Measurements from ENCODE around the gene MAD1L1.

MAD1L1 gene

DNA sequence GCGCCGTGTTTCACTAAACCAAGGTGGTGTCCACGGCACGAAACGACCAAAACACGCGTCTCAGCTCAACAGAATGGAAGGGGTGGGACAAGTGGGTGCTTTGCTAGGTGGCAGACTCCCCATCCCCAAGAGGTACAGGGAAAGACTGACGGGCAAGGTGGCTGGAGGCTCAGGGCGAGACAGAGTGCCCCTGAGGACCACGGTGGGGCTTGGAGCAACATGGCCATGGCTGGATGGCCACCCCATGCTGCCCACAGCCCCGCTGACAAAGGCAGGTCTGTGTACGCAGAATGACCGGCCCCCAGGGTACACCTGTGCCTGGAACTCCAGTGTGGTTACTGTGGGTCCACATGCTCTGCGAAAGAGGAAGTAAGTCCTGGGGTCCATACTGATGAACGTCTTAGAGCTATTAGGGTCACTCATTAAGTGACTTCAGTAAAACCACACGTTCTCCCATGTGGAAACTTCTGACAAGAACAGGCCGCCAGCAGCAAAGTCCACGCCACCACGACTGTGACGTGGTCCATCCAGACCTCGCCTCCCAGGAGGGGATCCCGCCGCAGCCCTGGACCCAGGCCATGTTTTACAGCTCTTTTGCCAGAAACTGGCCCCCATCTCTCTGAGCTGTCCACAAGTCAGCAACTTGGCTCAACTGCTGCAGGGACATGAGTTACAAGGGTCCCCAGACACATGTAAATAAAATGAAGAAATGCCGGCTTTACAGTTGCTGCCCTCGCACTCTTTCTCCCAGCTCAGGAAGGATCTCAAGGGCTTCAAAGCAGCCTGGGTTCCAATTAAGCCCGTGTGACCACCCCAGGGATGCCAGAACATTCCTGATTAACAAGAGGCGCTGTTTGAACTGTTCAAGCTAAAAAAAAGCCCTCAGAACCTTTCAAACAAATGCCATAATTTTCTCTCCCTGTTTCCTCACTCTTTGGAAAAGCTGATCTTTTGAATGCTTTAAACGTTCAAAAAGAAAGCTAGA is 66.8 kb downstream of the MAD1L1 start:
- Histone ChIP-seq H3K9me3 (ENCODE audit: insufficient read depth, low read length, severe bottlenecking) (no peaks in the 10 kb centered on the region), H2AFZ (ENCODE audit: low read depth, low read length) (no peak overlapping the region), H3K36me3 (ENCODE audit: insufficient read depth, low read length) (peaks cover 27% of the 10 kb centered on the region), H3K4me1 (ENCODE audit: insufficient read depth, low read length) (no peaks in the 10 kb centered on the region), H3K27me3 (ENCODE audit: insufficient read depth, low read length, poor library complexity) (no peaks in the 10 kb centered on the region), H3K79me2 (ENCODE audit: insufficient read depth, low read length) (0 out of 2 replicates have a peak, but pooled peaks cover 3% of the 10 kb centered on the region), H3K4me3 (ENCODE audit: low read depth in 1 of 2, low read length in 2 of 2) (no peak overlapping the region), H3K27ac (ENCODE audit: low read length) (no peak overlapping the region), H3K4me2 (ENCODE audit: insufficient read depth, low read length) (no peak overlapping the region), H4K20me1 (ENCODE audit: insufficient read depth, low read length) (peaks cover 17% of the 10 kb centered on the region), H3K9ac (ENCODE audit: low read depth, low read length) (no peak overlapping the region)
- ATAC-seq (ENCODE audit: insufficient read depth, low read depth): no peak
- no peak for TF ChIP-seq EZH2 (IDR thresholded peaks at IDR 0.05; ENCODE audit: borderline replicate concordance, low read depth, low read length, severe bottlenecking)
- TF ChIP-seq, protein P1, sequence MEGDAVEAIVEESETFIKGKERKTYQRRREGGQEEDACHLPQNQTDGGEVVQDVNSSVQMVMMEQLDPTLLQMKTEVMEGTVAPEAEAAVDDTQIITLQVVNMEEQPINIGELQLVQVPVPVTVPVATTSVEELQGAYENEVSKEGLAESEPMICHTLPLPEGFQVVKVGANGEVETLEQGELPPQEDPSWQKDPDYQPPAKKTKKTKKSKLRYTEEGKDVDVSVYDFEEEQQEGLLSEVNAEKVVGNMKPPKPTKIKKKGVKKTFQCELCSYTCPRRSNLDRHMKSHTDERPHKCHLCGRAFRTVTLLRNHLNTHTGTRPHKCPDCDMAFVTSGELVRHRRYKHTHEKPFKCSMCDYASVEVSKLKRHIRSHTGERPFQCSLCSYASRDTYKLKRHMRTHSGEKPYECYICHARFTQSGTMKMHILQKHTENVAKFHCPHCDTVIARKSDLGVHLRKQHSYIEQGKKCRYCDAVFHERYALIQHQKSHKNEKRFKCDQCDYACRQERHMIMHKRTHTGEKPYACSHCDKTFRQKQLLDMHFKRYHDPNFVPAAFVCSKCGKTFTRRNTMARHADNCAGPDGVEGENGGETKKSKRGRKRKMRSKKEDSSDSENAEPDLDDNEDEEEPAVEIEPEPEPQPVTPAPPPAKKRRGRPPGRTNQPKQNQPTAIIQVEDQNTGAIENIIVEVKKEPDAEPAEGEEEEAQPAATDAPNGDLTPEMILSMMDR (IDR thresholded peaks at IDR 0.05; ENCODE audit: borderline replicate concordance, extremely low read depth, low read length, poor library complexity, severe bottlenecking): no peak
- no peak for DNase-seq

DNA sequence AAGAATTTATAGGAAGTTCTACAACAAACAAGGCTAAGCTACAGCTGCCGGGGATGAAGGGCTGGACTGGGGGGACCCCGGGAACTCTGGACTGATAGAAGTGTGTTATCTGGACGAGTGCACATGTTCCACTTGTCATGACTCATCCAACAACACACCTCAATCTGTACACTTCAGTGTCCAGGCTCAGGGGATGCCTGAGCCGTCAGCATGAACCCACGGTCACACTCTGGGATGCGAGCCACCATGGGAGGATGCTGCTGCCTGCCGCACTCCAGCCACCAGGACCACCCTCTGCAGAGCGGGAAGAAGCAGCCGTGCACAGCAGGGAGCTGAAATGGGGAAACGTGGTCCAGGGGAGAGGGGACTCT is 67.5 kb downstream of the MAD1L1 start:
- no peak for TF ChIP-seq EZH2 (IDR thresholded peaks at IDR 0.05; ENCODE audit: borderline replicate concordance, low read depth, low read length, severe bottlenecking)
- TF ChIP-seq, protein P1 (IDR thresholded peaks at IDR 0.05; ENCODE audit: borderline replicate concordance, extremely low read depth, low read length, poor library complexity, severe bottlenecking): no peak
- no peaks in the 10 kb centered on the region for H3K27me3 ChIP-seq (ENCODE audit: insufficient read depth, low read length, poor library complexity)
- DNase-seq (no peak), ATAC-seq (ENCODE audit: insufficient read depth, low read depth) (no peak)
- no peak overlapping the region for H3K4me2 ChIP-seq (ENCODE audit: insufficient read depth, low read length)
- H4K20me1 ChIP-seq (ENCODE audit: insufficient read depth, low read length): peaks cover 13% of the 10 kb centered on the region
- no peaks in the 10 kb centered on the region for H3K9me3 ChIP-seq (ENCODE audit: insufficient read depth, low read length, severe bottlenecking)
- no peak overlapping the region for H3K27ac ChIP-seq (ENCODE audit: low read length)
- H3K4me3 ChIP-seq (ENCODE audit: low read depth in 1 of 2, low read length in 2 of 2): no peak overlapping the region
- no peak overlapping the region for H2AFZ ChIP-seq (ENCODE audit: low read depth, low read length)
- peaks cover 24% of the 10 kb centered on the region for H3K36me3 ChIP-seq (ENCODE audit: insufficient read depth, low read length)
- no peaks in the 10 kb centered on the region for H3K4me1 ChIP-seq (ENCODE audit: insufficient read depth, low read length)
- 0 out of 2 replicates have a peak, but pooled peaks cover 3% of the 10 kb centered on the region for H3K79me2 ChIP-seq (ENCODE audit: insufficient read depth, low read length)
- H3K9ac ChIP-seq (ENCODE audit: low read depth, low read length): no peak overlapping the region

DNA sequence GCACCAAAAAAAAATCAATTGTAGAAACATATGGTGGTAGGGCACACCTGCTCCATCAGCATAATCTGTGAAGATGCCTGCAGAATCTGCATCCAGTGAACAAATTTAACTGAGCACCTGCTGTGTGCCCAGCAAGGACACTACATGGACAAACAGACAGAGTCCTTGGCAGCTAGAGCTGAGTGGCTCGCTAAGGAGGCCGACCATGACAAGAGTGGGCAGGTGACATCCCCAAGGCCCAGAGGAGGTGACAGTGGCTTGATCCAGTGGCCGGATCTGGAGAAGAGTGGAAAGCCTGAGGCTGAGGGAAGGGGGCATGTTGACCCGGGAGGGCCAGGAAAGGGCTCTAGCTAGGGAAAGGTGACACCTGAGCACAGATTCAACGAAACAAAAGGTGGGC is 68.1 kb downstream of the MAD1L1 start:
- H2AFZ ChIP-seq (ENCODE audit: low read depth, low read length): no peak overlapping the region
- H3K36me3 ChIP-seq (ENCODE audit: insufficient read depth, low read length): peaks cover 20% of the 10 kb centered on the region
- no peak overlapping the region for H3K9ac ChIP-seq (ENCODE audit: low read depth, low read length)
- H3K4me3 ChIP-seq (ENCODE audit: low read depth in 1 of 2, low read length in 2 of 2): no peak overlapping the region
- no peaks in the 10 kb centered on the region for H3K4me1 ChIP-seq (ENCODE audit: insufficient read depth, low read length)
- 0 out of 2 replicates have a peak, but pooled peaks cover 3% of the 10 kb centered on the region for H3K79me2 ChIP-seq (ENCODE audit: insufficient read depth, low read length)
- DNase-seq: no peak
- H4K20me1 ChIP-seq (ENCODE audit: insufficient read depth, low read length): peaks cover 10% of the 10 kb centered on the region; the same call in 1 of the 2 replicates
- ATAC-seq (ENCODE audit: insufficient read depth, low read depth): no peak
- no peaks in the 10 kb centered on the region for H3K27me3 ChIP-seq (ENCODE audit: insufficient read depth, low read length, poor library complexity)
- TF ChIP-seq, protein P1 (IDR thresholded peaks at IDR 0.05; ENCODE audit: borderline replicate concordance, extremely low read depth, low read length, poor library complexity, severe bottlenecking): no peak
- TF ChIP-seq EZH2 (IDR thresholded peaks at IDR 0.05; ENCODE audit: borderline replicate concordance, low read depth, low read length, severe bottlenecking): no peak
- no peak overlapping the region for H3K27ac ChIP-seq (ENCODE audit: low read length)
- H3K9me3 ChIP-seq (ENCODE audit: insufficient read depth, low read length, severe bottlenecking): no peaks in the 10 kb centered on the region
- H3K4me2 ChIP-seq (ENCODE audit: insufficient read depth, low read length): no peak overlapping the region

Data from DND-41 (cell line).